Measurements from ENCODE around the gene NUP93. TPM values are rescaled to one million over a fixed set of nuclear protein-coding genes. Genes with fewer than 3 reads are reported as not detected.

NUP93 gene
- total RNA-seq, 1 donor from 2014 or later: 27.1 TPM

DNA sequence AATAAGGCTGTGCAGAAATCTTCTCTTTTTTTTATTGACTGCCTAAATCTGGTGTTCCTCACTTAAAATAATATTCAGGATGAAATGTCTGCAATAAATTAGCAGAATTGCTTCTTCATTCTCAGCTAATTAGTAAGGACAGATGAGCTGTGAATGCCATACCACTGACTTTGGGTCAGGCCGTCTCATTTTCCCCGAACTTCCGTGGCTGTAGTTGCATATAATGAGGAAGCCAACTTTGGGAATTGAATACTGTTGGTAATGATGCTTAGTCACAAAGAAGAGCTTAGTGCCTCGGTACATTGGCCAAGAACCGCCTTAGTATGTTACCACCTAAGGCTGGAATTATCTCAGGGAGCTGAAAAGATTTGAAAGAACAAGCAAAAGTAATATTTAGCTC is 47.6 kb downstream of the NUP93 start:
- no peaks in the 10 kb centered on the region for H3K36me3 ChIP-seq
- H3K9me3 ChIP-seq (replicated peaks): no peaks in the 10 kb centered on the region
- no peak overlapping the region for H3K27ac ChIP-seq (replicated peaks)
- H3K4me1 ChIP-seq: peaks cover 7% of the 10 kb centered on the region
- no peak overlapping the region for H3K4me3 ChIP-seq
- no peaks in the 10 kb centered on the region for H3K27me3 ChIP-seq (ENCODE audit: low read depth)
- intact Hi-C loops (cut with micrococcal nuclease): no loop called here
- DNase-seq: no peak
- no peak for TF ChIP-seq CTCF (IDR thresholded peaks at IDR 0.05; ENCODE audit: borderline replicate concordance)

DNA sequence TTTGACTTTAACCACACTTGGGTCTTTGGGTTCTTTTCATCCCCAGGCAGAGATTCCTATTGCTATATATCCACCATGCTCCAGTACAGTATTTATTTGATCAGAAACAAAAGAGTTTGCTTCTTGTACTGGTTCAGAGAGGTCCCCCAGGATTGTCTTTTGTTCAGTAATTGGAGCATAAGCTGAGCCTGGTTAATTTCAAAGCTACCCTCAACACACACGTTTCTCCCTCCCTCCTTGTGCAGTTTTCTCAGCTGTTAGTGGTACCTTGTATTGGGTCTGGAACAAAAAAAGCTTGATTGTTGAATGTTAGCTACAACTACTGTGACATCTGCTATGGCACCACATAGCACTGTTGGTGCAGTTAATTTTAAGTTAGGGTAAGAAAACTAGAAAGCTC is 50.0 kb downstream of the NUP93 start:
- Histone ChIP-seq H3K4me1 (peaks cover 7% of the 10 kb centered on the region), H3K9me3 (replicated peaks) (no peaks in the 10 kb centered on the region), H3K27me3 (ENCODE audit: low read depth) (no peaks in the 10 kb centered on the region), H3K4me3 (no peak overlapping the region), H3K36me3 (no peaks in the 10 kb centered on the region), H3K27ac (replicated peaks) (no peak overlapping the region)
- no peak for TF ChIP-seq CTCF (IDR thresholded peaks at IDR 0.05; ENCODE audit: borderline replicate concordance)
- intact Hi-C loops (cut with micrococcal nuclease): no loop called here
- no peak for DNase-seq

- no peak overlapping the region for H3K27ac ChIP-seq (replicated peaks)
- H3K9me3 ChIP-seq (replicated peaks): no peaks in the 10 kb centered on the region
- TF ChIP-seq CTCF (IDR thresholded peaks at IDR 0.05; ENCODE audit: borderline replicate concordance): no peak
- no peak for DNase-seq
- H3K27me3 ChIP-seq (ENCODE audit: low read depth): no peaks in the 10 kb centered on the region
- intact Hi-C loops (cut with micrococcal nuclease): no loop called here
- no peaks in the 10 kb centered on the region for H3K36me3 ChIP-seq
- H3K4me3 ChIP-seq: no peak overlapping the region
- H3K4me1 ChIP-seq: peaks cover 7% of the 10 kb centered on the region
Observed at GRCh38 chr16:56780646-56781045, 50.7 kb downstream of the NUP93 start.

DNA sequence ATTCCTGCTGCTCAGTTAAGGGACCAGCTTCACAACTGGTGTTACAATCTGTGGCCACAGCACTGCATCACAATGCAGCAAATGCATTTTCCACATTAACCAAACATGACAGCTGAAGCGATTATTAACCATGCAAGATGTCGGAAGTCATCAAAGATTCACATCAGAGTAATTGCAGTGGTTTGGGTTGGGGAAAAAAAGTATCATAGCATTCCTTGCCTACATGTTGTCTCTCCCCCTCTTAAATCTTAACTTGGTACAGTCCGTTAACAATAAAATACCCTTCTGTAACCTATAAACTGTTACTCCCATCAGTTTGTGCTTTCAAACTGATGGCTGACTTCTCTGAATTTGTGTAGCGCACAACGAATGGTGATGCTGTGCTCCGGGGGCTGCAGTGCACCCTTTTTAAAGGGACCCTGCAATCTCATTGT is 51.6 kb downstream of the NUP93 start:
- H3K36me3 ChIP-seq: no peaks in the 10 kb centered on the region
- H3K4me1 ChIP-seq: peaks cover 10% of the 10 kb centered on the region
- TF ChIP-seq CTCF (IDR thresholded peaks at IDR 0.05; ENCODE audit: borderline replicate concordance): no peak
- H3K9me3 ChIP-seq (replicated peaks): no peaks in the 10 kb centered on the region
- intact Hi-C loops (cut with micrococcal nuclease): no loop called here
- DNase-seq: no peak
- H3K27me3 ChIP-seq (ENCODE audit: low read depth): no peaks in the 10 kb centered on the region
- H3K4me3 ChIP-seq: no peak overlapping the region
- H3K27ac ChIP-seq (replicated peaks): no peak overlapping the region

GRCh38 chr16:56783344-56783743 is 53.4 kb downstream of the NUP93 start:
- Histone ChIP-seq H3K9me3 (replicated peaks) (no peaks in the 10 kb centered on the region), H3K4me3 (no peak overlapping the region), H3K36me3 (no peaks in the 10 kb centered on the region), H3K4me1 (peaks cover 7% of the 10 kb centered on the region), H3K27me3 (ENCODE audit: low read depth) (no peaks in the 10 kb centered on the region), H3K27ac (replicated peaks) (no peak overlapping the region)
- intact Hi-C loops (cut with micrococcal nuclease): no loop called here
- DNase-seq: no peak
- no peak for TF ChIP-seq CTCF (IDR thresholded peaks at IDR 0.05; ENCODE audit: borderline replicate concordance)

GRCh38 chr16:56785317-56785716 is 55.4 kb downstream of the NUP93 start:
- no peak for DNase-seq
- H3K4me1 ChIP-seq: peaks cover 7% of the 10 kb centered on the region

More at GRCh38 chr16:56785317-56785716, 55.4 kb downstream of the NUP93 start:
- no peaks in the 10 kb centered on the region for H3K9me3 ChIP-seq (replicated peaks)
- no peak for TF ChIP-seq CTCF (IDR thresholded peaks at IDR 0.05; ENCODE audit: borderline replicate concordance)
- H3K27me3 ChIP-seq (ENCODE audit: low read depth): no peaks in the 10 kb centered on the region
- H3K4me3 ChIP-seq: no peak overlapping the region
- no peaks in the 10 kb centered on the region for H3K36me3 ChIP-seq
- no peak overlapping the region for H3K27ac ChIP-seq (replicated peaks)
- intact Hi-C loops (cut with micrococcal nuclease): no loop called here
